CD14-positive monocyte (primary cell): ENCODE results near the gene SPCS2. TPM values are rescaled to one million over a fixed set of nuclear protein-coding genes. Genes with fewer than 3 reads are reported as not detected.
A peak's percentile ranks its signal among the peaks of the same experiment; 100 is the strongest.

Experiments
- DNase-seq, 3 donors: peaks; one replicate each; pipeline ENCODE4 v3.0.0-alpha.2; 2011 to 2022
- H2AFZ ChIP-seq: 2 replicates; pipeline ENCODE4 v1.6.0; 2012; ENCODE audit warnings: mild to moderate bottlenecking, low read depth, low read length, inconsistent platforms; ENCODE audit not compliant: insufficient read depth, poor library complexity, severe bottlenecking
- H3K27ac ChIP-seq, 2 donors: 1 replicate in 1 of 2; 2 replicates in 1 of 2; pipeline ENCODE4 v1.5.1; 2012 to 2013; ENCODE audit warnings: low read length in 2 of 2, control low read depth in 1 of 2, inconsistent platforms in 1 of 2, low read depth in 1 of 2, mild to moderate bottlenecking in 1 of 2
- H3K27me3 ChIP-seq, 2 donors: one replicate each; pipeline versions ENCODE4 v1.6.0 to v1.6.1; 2011 to 2013; ENCODE audit warnings: low read length in 2 of 2; ENCODE audit not compliant: control insufficient read depth in 2 of 2, insufficient read depth in 2 of 2
- H3K36me3 ChIP-seq, 2 donors: replicated peaks in 1 of 2; 1 replicate in 1 of 2; 2 replicates in 1 of 2; pipeline versions ENCODE4 v1.5.1 to v1.6.1; 2012 to 2013; ENCODE audit warnings: low read length in 2 of 2, control low read depth in 1 of 2, inconsistent platforms in 1 of 2, mild to moderate bottlenecking in 1 of 2; ENCODE audit not compliant: insufficient read depth in 2 of 2, control insufficient read depth in 1 of 2
- H3K4me1 ChIP-seq, 2 donors: 1 replicate in 1 of 2; 2 replicates in 1 of 2; pipeline versions ENCODE4 v1.5.1 to v1.6.1; 2012 to 2013; ENCODE audit warnings: low read length in 2 of 2, control low read depth in 1 of 2, inconsistent platforms in 1 of 2, mild to moderate bottlenecking in 1 of 2, moderate library complexity in 1 of 2; ENCODE audit not compliant: insufficient read depth in 2 of 2, control insufficient read depth in 1 of 2
- H3K4me2 ChIP-seq: replicated peaks from 2 replicates; pipeline ENCODE3; 2012; ENCODE audit warnings: low read length, moderate library complexity, mild to moderate bottlenecking; ENCODE audit not compliant: poor library complexity, severe bottlenecking; ENCODE audit errors: extremely low read depth
- H3K4me3 ChIP-seq, 3 experiments: fragments of 200-600 bp in 1 of 3; sonication (generic) in 1 of 3; replicated peaks in 1 of 3; 1 replicate in 2 of 3; 2 replicates in 1 of 3; pipeline ENCODE4 v1.5.1; 2011 to 2013; ENCODE audit warnings: low read length in 3 of 3, mild to moderate bottlenecking in 3 of 3, control low read depth in 2 of 3, low read depth in 2 of 3, inconsistent platforms in 1 of 3, moderate library complexity in 1 of 3
- H3K79me2 ChIP-seq: 2 replicates; pipeline ENCODE4 v1.6.0; 2012; ENCODE audit warnings: mild to moderate bottlenecking, control low read depth, inconsistent platforms, low read length, moderate library complexity; ENCODE audit not compliant: insufficient read depth
- H3K9ac ChIP-seq: 2 replicates; pipeline ENCODE4 v1.6.0; 2017; ENCODE audit warnings: low read length, mild to moderate bottlenecking; ENCODE audit not compliant: insufficient read depth, poor library complexity, severe bottlenecking
- H3K9me3 ChIP-seq, 2 donors: replicated peaks in 1 of 2; 1 replicate in 1 of 2; 2 replicates in 1 of 2; pipeline versions ENCODE4 v1.5.1 to v1.6.1; 2012 to 2013; ENCODE audit warnings: low read length in 2 of 2, control low read depth in 1 of 2; ENCODE audit not compliant: control insufficient read depth in 1 of 2, insufficient read depth in 1 of 2
- H4K20me1 ChIP-seq: 2 replicates; pipeline ENCODE4 v1.6.0; 2012; ENCODE audit warnings: mild to moderate bottlenecking, low read length, control low read depth, moderate library complexity; ENCODE audit not compliant: insufficient read depth
- H3K27ac Mint-ChIP-seq, 7 donors: one replicate each; pipeline ENCODE4 v1.8.0; 2020; ENCODE audit warnings: mild to moderate bottlenecking in 7 of 7, mixed read lengths in 7 of 7, moderate library complexity in 6 of 7, inconsistent platforms in 2 of 7
- H3K27me3 Mint-ChIP-seq, 3 donors: one replicate each; pipeline ENCODE4 v1.8.0; 2021 to 2022; ENCODE audit warnings: low read depth in 3 of 3, mild to moderate bottlenecking in 3 of 3, mixed read lengths in 3 of 3, moderate library complexity in 3 of 3, inconsistent platforms in 1 of 3
- H3K36me3 Mint-ChIP-seq, 2 donors: one replicate each; pipeline ENCODE4 v1.8.0; 2020; ENCODE audit warnings: mixed read lengths in 2 of 2, inconsistent platforms in 1 of 2, mild to moderate bottlenecking in 1 of 2
- H3K4me1 Mint-ChIP-seq: one replicate; pipeline ENCODE4 v1.8.0; 2020; ENCODE audit warnings: mild to moderate bottlenecking, mixed read lengths
- H3K4me3 Mint-ChIP-seq, 2 donors: one replicate each; pipeline ENCODE4 v1.8.0; 2020; ENCODE audit warnings: mild to moderate bottlenecking in 2 of 2, mixed read lengths in 2 of 2, moderate library complexity in 1 of 2
- H3K9me3 Mint-ChIP-seq, 7 donors: one replicate each; pipeline ENCODE4 v1.8.0; 2020 to 2022; ENCODE audit warnings: mixed read lengths in 7 of 7, mild to moderate bottlenecking in 6 of 7, moderate library complexity in 6 of 7, inconsistent platforms in 2 of 7
- CTCF ChIP-seq: fragments of 200-600 bp; IDR thresholded peaks from one replicate; pipeline ENCODE4 v1.8.0; 2022; ENCODE audit warnings: antibody characterized with exemption, mild to moderate bottlenecking
- WGBS: methylation state at CpG from one replicate; pipeline ENCODE4 v1.1.5; 2013; ENCODE audit warnings: missing lambda C conversion rate; ENCODE audit not compliant: insufficient coverage; 5-methylcytosine and 5-hydroxymethylcytosine counted together
- intact Hi-C, 2 donors: fragments of 100-400 bp; cut with micrococcal nuclease; formaldehyde crosslinking; loops; one replicate each; pipeline versions ENCODE4 v1.15.0 to v1.15.1; 2023
- polyA plus RNA-seq, 3 donors: library from polyadenylated mRNA; depleted of rRNA in 1 of 3; unstranded in 2 of 3; stranded (reverse) in 1 of 3; fragments of 300-500 nt in 2 of 3; fragments of >200 nt in 1 of 3; fragmentation: Illumina TruSeq in 2 of 3; gene quantifications; 1 replicate in 2 of 3; 2 replicates in 1 of 3; pipeline ENCODE4 v1.2.3, GENCODE V29; 2012 to 2021

The SPCS2 gene
- polyA plus RNA-seq, 3 donors = 12.4 to 185 (median 150) TPM

- Mint-ChIP-seq H3K27me3 (peaks cover 0 to 2% (median 0%) of the 10 kb centered on the region in 3 donors), H3K4me3 (no peak overlapping the region), H3K36me3 (peaks cover 8 to 11% of the 10 kb centered on the region in 2 donors), H3K9me3 (peaks cover 0 to 4% (median 1%) of the 10 kb centered on the region in 7 donors), H3K4me1 (no peaks in the 10 kb centered on the region), H3K27ac (no peak overlapping the region)
- no peaks in the 10 kb centered on the region for H4K20me1 ChIP-seq
- H3K9me3 ChIP-seq = no peaks in the 10 kb centered on the region
- H3K36me3 ChIP-seq = no peaks in the 10 kb centered on the region
- intact Hi-C loops = loop anchor here (5.0 to 10.0 kb wide), 2 partner anchors 112 to 224 kb away; no protein-coding TSS in a partner anchor
- no peak overlapping the region for H3K4me2 ChIP-seq
- no peaks in the 10 kb centered on the region for H3K79me2 ChIP-seq
- peak; percentile 57 to 67 (median 57) for DNase-seq
- no peak overlapping the region for H3K27ac ChIP-seq
- H2AFZ ChIP-seq = no peak overlapping the region
- TF ChIP-seq CTCF = peak; percentile 95
- no peak overlapping the region for H3K4me3 ChIP-seq
- H3K27me3 ChIP-seq = no peaks in the 10 kb centered on the region
- WGBS = 58% methylated on average over 3 of the region's 5 CpGs
- H3K4me1 ChIP-seq = no peaks in the 10 kb centered on the region
- no peak overlapping the region for H3K9ac ChIP-seq
These were observed 73.8 kb downstream of the SPCS2 start for GRCh38 chr11:75022759-75023396.

DNA sequence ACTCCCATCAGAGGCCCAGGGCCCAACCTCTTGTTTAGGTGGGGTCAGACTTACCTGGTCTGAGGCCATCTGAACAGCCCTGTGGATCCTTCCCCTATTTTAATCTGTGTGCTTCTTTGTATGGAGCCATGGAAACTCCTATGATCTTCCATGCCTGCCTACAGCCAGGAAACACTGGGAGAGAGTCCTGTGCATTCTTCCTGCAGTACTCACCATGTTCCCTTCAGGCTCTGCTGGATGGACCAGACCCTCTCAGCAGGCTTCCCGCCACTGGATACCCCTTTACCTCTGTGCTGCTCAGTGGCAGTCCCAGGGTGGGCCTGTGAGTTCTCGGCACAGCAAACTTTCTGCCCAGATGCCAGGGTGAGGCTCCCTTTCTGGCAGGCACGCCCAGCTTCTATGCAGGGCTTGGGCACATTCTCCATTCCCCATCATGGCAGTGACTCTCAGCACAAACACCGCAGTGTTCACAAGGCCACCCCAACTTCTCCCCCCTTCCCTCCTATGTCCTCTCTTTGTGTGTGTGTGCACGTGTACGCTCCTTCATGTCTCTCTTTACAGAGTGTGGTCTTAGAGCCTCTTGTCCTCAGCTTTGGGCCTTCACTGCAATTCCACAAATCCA lies 74.5 kb downstream of the SPCS2 start:
- intact Hi-C loops = loop anchor here (2.0 to 10.0 kb wide), 3 partner anchors 111 to 225 kb away; no protein-coding TSS in a partner anchor
- H3K36me3 ChIP-seq = no peaks in the 10 kb centered on the region
- TF ChIP-seq CTCF = no peak

More for the DNA sequence above, 74.5 kb downstream of the SPCS2 start:
- H3K27ac ChIP-seq = no peak overlapping the region
- Mint-ChIP-seq H3K4me3 (no peak overlapping the region), H3K4me1 (no peaks in the 10 kb centered on the region), H3K27ac (peak overlapping the region in 1 of 7 donors; percentile 26), H3K27me3 (peaks cover 0 to 2% (median 0%) of the 10 kb centered on the region in 3 donors), H3K9me3 (peaks cover 0 to 3% (median under 1%) of the 10 kb centered on the region in 7 donors), H3K36me3 (peaks cover 4 to 5% of the 10 kb centered on the region in 2 donors)
- WGBS = 98% methylated on average over 6 of the region's 6 CpGs
- no peaks in the 10 kb centered on the region for H4K20me1 ChIP-seq
- DNase-seq = no peak
- H3K4me1 ChIP-seq = no peaks in the 10 kb centered on the region
- no peak overlapping the region for H2AFZ ChIP-seq
- no peaks in the 10 kb centered on the region for H3K27me3 ChIP-seq
- no peak overlapping the region for H3K4me2 ChIP-seq
- H3K9ac ChIP-seq = no peak overlapping the region
- no peak overlapping the region for H3K4me3 ChIP-seq
- no peaks in the 10 kb centered on the region for H3K9me3 ChIP-seq
- no peaks in the 10 kb centered on the region for H3K79me2 ChIP-seq
